NB4 (cell line): ENCODE results near the gene TMPRSS9.

ENCODE experiments used
- POLR2A ChIP-seq: IDR thresholded peaks from 2 replicates; pipeline ENCODE4 v1.6.1; 2011; ENCODE audit warnings: mild to moderate bottlenecking; ENCODE audit not compliant: insufficient read length; ENCODE audit errors: extremely low read depth
- TF ChIP-seq, protein P1 (sequence below): IDR thresholded peaks from one replicate; pipeline ENCODE4 v1.5.1; 2012; ENCODE audit warnings: low read depth, low read length

- TF ChIP-seq, protein P1, sequence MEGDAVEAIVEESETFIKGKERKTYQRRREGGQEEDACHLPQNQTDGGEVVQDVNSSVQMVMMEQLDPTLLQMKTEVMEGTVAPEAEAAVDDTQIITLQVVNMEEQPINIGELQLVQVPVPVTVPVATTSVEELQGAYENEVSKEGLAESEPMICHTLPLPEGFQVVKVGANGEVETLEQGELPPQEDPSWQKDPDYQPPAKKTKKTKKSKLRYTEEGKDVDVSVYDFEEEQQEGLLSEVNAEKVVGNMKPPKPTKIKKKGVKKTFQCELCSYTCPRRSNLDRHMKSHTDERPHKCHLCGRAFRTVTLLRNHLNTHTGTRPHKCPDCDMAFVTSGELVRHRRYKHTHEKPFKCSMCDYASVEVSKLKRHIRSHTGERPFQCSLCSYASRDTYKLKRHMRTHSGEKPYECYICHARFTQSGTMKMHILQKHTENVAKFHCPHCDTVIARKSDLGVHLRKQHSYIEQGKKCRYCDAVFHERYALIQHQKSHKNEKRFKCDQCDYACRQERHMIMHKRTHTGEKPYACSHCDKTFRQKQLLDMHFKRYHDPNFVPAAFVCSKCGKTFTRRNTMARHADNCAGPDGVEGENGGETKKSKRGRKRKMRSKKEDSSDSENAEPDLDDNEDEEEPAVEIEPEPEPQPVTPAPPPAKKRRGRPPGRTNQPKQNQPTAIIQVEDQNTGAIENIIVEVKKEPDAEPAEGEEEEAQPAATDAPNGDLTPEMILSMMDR: no peak
- no peak for TF ChIP-seq POLR2A
Measured at GRCh38 chr19:2394054-2394441, 34.0 kb downstream of the TMPRSS9 start.
